ENCODE data around the gene PRR20E.
"Not testable (repeated sequence)": the region's sequence is repeated elsewhere in the genome, so short reads cannot be mapped to it uniquely, and the experiment has no call there.

DNA sequence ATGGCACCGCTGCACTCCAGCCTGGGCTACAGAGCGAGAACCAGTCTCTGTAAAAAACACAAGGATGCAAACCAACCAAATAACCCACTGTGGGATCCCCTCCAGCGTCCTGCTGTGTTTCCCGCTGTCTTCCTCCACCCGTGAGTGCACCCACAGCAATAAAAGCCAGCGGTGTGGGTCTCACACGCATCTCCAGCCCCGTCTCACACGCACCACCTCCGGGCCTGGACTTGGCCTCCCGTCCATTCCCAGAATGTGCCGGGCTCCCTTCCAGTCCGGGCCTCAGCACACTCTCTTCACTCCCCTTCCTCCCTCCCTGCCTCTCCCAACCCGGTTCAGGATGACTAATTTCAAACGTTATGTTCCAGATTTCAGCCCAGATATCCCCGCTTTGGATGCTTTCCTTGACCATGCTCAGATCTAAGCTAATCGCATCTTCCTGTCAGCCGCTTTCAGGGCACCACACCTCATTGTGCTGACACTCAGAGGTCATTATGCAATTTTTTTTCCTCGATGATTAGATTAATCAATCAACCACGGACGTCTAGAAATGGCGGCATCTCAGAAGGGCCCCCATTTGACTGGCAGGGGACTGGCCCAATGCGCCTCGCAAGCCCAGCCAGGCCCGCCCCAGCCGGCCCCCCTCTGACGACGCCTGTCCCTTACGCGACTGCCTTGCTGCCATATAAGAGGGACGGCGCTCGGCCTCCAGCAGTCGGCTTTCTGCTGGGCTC is 26.6 kb upstream of the PRR20E start, which contains the start of gene PRR20A:
- TF ChIP-seq, protein P1, sequence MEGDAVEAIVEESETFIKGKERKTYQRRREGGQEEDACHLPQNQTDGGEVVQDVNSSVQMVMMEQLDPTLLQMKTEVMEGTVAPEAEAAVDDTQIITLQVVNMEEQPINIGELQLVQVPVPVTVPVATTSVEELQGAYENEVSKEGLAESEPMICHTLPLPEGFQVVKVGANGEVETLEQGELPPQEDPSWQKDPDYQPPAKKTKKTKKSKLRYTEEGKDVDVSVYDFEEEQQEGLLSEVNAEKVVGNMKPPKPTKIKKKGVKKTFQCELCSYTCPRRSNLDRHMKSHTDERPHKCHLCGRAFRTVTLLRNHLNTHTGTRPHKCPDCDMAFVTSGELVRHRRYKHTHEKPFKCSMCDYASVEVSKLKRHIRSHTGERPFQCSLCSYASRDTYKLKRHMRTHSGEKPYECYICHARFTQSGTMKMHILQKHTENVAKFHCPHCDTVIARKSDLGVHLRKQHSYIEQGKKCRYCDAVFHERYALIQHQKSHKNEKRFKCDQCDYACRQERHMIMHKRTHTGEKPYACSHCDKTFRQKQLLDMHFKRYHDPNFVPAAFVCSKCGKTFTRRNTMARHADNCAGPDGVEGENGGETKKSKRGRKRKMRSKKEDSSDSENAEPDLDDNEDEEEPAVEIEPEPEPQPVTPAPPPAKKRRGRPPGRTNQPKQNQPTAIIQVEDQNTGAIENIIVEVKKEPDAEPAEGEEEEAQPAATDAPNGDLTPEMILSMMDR (IDR thresholded peaks at IDR 0.05): not testable (repeated sequence)
- not testable (repeated sequence) for TF ChIP-seq POLR2A (IDR thresholded peaks at IDR 0.05)

Measured in Peyer's patch (tissue), 4 donors.